CD4-positive, alpha-beta memory T cell (primary cell): ENCODE data around the gene SLC38A1. TPM values are rescaled to one million over a fixed set of nuclear protein-coding genes. Genes with fewer than 3 reads are reported as not detected.

Experiments used
- CTCF ChIA-PET: fragments of 350-600 bp; sonication (Branson Sonifier 250); formaldehyde crosslinking; loops from one replicate; lab custom pipeline; 2021; ENCODE audit warnings: inconsistent platforms; ENCODE audit not compliant: partially characterized antibody; lab: Charles Lee
- POLR2A ChIA-PET: fragments of 350-600 bp; sonication (Branson Sonifier 250); formaldehyde crosslinking; loops from one replicate; lab custom pipeline; 2021; ENCODE audit not compliant: partially characterized antibody; lab: Charles Lee
- DNase-seq, 5 donors: peaks; one replicate each; pipeline versions ENCODE4 v3.0.0 to v3.0.0-alpha.2; 2020 to 2022; ENCODE audit warnings: mixed read lengths in 1 of 5
- H3K27ac ChIP-seq: one replicate; pipeline ENCODE4 v1.7.0; 2013; ENCODE audit warnings: low read depth, low read length
- H3K27me3 ChIP-seq: 2 replicates; pipeline ENCODE4 v1.7.0; 2013; ENCODE audit warnings: mild to moderate bottlenecking, low read length, moderate library complexity; ENCODE audit not compliant: insufficient read depth
- H3K36me3 ChIP-seq: 2 replicates; pipeline ENCODE4 v1.7.0; 2013; ENCODE audit warnings: mild to moderate bottlenecking, low read length, moderate library complexity; ENCODE audit not compliant: insufficient read depth
- H3K4me1 ChIP-seq: 2 replicates; pipeline ENCODE4 v1.7.0; 2013; ENCODE audit warnings: mild to moderate bottlenecking, low read length, moderate library complexity; ENCODE audit not compliant: insufficient read depth
- H3K4me3 ChIP-seq, 2 donors: one replicate each; pipeline ENCODE4 v1.7.0; 2013; ENCODE audit warnings: low read length in 2 of 2, mild to moderate bottlenecking in 1 of 2
- H3K9me3 ChIP-seq, 2 donors: one replicate each; pipeline ENCODE4 v1.7.0; 2013; ENCODE audit warnings: low read length in 2 of 2, control low read depth in 1 of 2; ENCODE audit not compliant: control insufficient read depth in 1 of 2
- H3K27ac Mint-ChIP-seq, 7 donors: one replicate each; pipeline ENCODE4 v1.8.0; 2020 to 2021; ENCODE audit warnings: mixed read lengths in 7 of 7, mild to moderate bottlenecking in 6 of 7, inconsistent platforms in 3 of 7, moderate library complexity in 3 of 7
- H3K27me3 Mint-ChIP-seq, 2 donors: one replicate each; pipeline ENCODE4 v1.8.0; 2020 to 2021; ENCODE audit warnings: mixed read lengths in 2 of 2
- H3K36me3 Mint-ChIP-seq, 2 donors: one replicate each; pipeline ENCODE4 v1.8.0; 2020 to 2021; ENCODE audit warnings: mixed read lengths in 2 of 2, inconsistent platforms in 1 of 2, mild to moderate bottlenecking in 1 of 2
- H3K4me1 Mint-ChIP-seq, 4 donors: one replicate each; pipeline ENCODE4 v1.8.0; 2020 to 2021; ENCODE audit warnings: mixed read lengths in 4 of 4, mild to moderate bottlenecking in 1 of 4
- H3K4me3 Mint-ChIP-seq, 8 donors: one replicate each; pipeline ENCODE4 v1.8.0; 2020 to 2021; ENCODE audit warnings: mixed read lengths in 8 of 8, mild to moderate bottlenecking in 7 of 8, moderate library complexity in 6 of 8, inconsistent platforms in 3 of 8
- H3K9me3 Mint-ChIP-seq, 8 donors: one replicate each; pipeline ENCODE4 v1.8.0; 2020 to 2021; ENCODE audit warnings: mixed read lengths in 8 of 8, mild to moderate bottlenecking in 5 of 8, inconsistent platforms in 3 of 8, moderate library complexity in 1 of 8
- intact Hi-C: fragments of 100-400 bp; cut with micrococcal nuclease; formaldehyde crosslinking; loops from one replicate; pipeline ENCODE4 v1.15.1; 2023
- polyA plus RNA-seq, 2 donors: library from polyadenylated mRNA; unstranded; fragments of 300-500 nt; fragmentation: Illumina TruSeq; gene quantifications; one replicate each; pipeline ENCODE4 v1.2.3, GENCODE V29; 2021
- total RNA-seq, 2 experiments: library from RNA; stranded (reverse); gene quantifications; one replicate each; pipeline ENCODE4 v1.2.3, GENCODE V29; 2021

The SLC38A1 gene
- total and polyA plus RNA-seq, 4 experiments from 2014 or later: 230 to 307 (median 268) TPM

- Histone ChIP-seq H3K36me3 (no peaks in the 10 kb centered on the region), H3K27ac (no peak overlapping the region), H3K9me3 (no peaks in the 10 kb centered on the region), H3K4me3 (no peak overlapping the region), H3K4me1 (peaks cover 37% of the 10 kb centered on the region), H3K27me3 (no peaks in the 10 kb centered on the region)
- H3K27ac Mint-ChIP-seq: peak overlapping the region in 5 of 7 donors; percentile 43 to 80 (median 76)
- peaks cover 0 to 1% (median 0%) of the 10 kb centered on the region in 8 donors for H3K9me3 Mint-ChIP-seq
- no peak for DNase-seq
- H3K36me3 Mint-ChIP-seq: peaks cover 13 to 38% of the 10 kb centered on the region in 2 donors
- intact Hi-C loops: no loop called here
- ChIA-PET CTCF (no interaction called here), POLR2A (interaction anchor here (1.2 to 2.7 kb wide), 3 partner anchors 20 to 87 kb away, joined by 4 to 10 read pairs (median 5); partner anchors contain the start of gene SLC38A1)
- H3K27me3 Mint-ChIP-seq: no peaks in the 10 kb centered on the region
- peaks cover 44 to 62% (median 47%) of the 10 kb centered on the region in 4 donors for H3K4me1 Mint-ChIP-seq
- H3K4me3 Mint-ChIP-seq: no peak overlapping the region
These were observed 87.4 kb downstream of the SLC38A1 start for GRCh38 chr12:46181465-46181864.

DNA sequence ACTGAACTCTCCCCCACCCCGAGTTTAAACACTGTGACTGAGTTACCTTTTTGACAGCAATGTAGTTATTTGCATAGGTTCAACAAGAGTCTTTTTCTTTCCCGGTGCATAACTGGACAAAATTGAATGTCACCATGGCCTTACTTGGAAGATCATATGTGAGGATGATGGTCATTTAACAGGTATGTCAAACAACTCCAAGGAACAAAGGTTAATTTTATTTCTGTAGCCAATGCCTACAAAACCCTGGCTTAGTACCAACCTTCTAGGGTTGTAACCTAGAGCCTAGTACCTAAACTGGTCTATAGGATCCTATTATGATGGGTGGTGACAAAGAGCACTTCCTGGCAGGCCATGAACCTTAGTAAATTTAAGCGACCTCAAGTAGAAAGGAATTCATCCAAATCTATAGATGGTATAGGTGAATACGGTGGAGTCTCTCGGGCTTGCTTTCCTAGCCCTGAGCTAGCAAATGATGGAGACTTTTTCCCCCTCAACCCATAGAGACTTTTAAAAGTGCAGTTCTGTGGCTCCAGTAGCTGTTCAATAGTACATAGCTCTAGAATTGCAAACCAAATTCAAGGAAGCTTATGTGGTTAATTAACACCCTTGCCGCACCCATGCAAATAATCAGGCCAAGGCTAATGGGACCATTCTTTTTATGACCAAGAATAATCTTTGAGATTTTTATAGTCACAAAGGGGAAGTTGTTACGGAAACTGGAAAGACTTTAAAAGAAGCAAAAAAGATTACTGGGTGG, 89.0 kb downstream of the SLC38A1 start:
- Histone ChIP-seq H3K36me3 (no peaks in the 10 kb centered on the region), H3K4me1 (peaks cover 37% of the 10 kb centered on the region), H3K9me3 (no peaks in the 10 kb centered on the region), H3K27ac (no peak overlapping the region), H3K27me3 (no peaks in the 10 kb centered on the region), H3K4me3 (no peak overlapping the region)
- POLR2A ChIA-PET: interaction anchor here (1.0 to 2.7 kb wide), 3 partner anchors 9 to 89 kb away, joined by 4 to 10 read pairs (median 5); partner anchors contain the start of gene SLC38A1
- peaks cover 0 to 1% (median 0%) of the 10 kb centered on the region in 8 donors for H3K9me3 Mint-ChIP-seq
- intact Hi-C loops: no loop called here
- H3K27me3 Mint-ChIP-seq: no peaks in the 10 kb centered on the region
- H3K4me3 Mint-ChIP-seq: peak overlapping the region in 4 of 8 donors; percentile 0 to 26 (median 18)
- H3K36me3 Mint-ChIP-seq: peaks cover 3 to 27% of the 10 kb centered on the region in 2 donors
- CTCF ChIA-PET: interaction anchor here (0.9 kb wide), 1 partner anchor 113 kb away, joined by 5 read pairs; no protein-coding TSS in a partner anchor
- peak overlapping the region; percentile 48 to 93 (median 75) for H3K27ac Mint-ChIP-seq
- no peak for DNase-seq
- H3K4me1 Mint-ChIP-seq: peaks cover 43 to 62% (median 48%) of the 10 kb centered on the region in 4 donors

DNA sequence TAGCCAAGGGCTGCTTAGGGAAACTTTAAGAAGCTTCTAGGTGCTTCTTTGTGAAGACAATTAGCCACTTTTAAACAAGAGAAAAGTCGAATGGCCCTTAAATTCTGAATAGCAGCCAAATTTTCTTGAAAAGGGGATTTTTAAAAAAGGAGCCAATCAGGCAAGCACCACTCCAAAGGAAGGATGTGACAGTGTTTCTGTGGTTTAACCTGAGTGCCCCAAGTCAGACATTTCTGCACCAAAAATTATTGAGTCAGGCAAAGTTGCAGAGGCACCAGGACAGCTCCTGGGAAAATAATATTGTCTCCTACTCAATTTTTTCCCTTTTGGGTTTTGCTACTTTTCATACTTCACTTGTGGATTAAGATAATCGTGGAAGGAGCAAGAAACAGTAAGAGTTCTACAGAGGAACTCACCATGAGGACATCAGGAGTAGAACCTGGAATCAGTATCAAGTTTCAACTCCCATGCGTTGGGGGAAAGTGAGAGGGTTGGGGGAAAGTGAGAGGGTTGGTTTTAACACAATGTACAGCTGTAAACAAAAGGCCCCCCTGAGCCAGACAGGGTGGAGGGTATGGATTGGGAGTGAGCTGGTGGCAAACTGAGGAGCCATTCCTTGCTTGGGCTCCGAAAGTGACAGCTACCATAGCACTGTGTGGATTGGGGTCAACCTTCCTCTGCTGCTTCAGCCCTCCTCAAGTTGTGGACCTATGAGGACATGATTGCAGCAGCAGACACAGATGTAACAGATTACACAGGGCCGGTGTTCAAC, 90.8 kb downstream of the SLC38A1 start:
- Histone ChIP-seq H3K9me3 (no peaks in the 10 kb centered on the region), H3K36me3 (no peaks in the 10 kb centered on the region), H3K27me3 (no peaks in the 10 kb centered on the region), H3K4me3 (no peak overlapping the region), H3K27ac (peak overlapping the region; percentile 12), H3K4me1 (peaks cover 37% of the 10 kb centered on the region)
- Mint-ChIP-seq H3K4me1 (peaks cover 41 to 64% (median 45%) of the 10 kb centered on the region in 4 donors), H3K27ac (peak overlapping the region; percentile 58 to 94 (median 85)), H3K9me3 (peaks cover 0 to 1% (median 0%) of the 10 kb centered on the region in 8 donors), H3K27me3 (no peaks in the 10 kb centered on the region), H3K4me3 (peak overlapping the region in 7 of 8 donors; percentile 10 to 80 (median 62)), H3K36me3 (peaks cover 0 to 12% of the 10 kb centered on the region in 2 donors)
- intact Hi-C loops: no loop called here
- ChIA-PET POLR2A (interaction anchor here (1.6 to 2.1 kb wide), 3 partner anchors 37 to 91 kb away, joined by 5 to 16 read pairs (median 6); partner anchors contain the start of gene SLC38A1), CTCF (no interaction called here)
- peak; percentile 48 to 64 (median 56) for DNase-seq

DNA sequence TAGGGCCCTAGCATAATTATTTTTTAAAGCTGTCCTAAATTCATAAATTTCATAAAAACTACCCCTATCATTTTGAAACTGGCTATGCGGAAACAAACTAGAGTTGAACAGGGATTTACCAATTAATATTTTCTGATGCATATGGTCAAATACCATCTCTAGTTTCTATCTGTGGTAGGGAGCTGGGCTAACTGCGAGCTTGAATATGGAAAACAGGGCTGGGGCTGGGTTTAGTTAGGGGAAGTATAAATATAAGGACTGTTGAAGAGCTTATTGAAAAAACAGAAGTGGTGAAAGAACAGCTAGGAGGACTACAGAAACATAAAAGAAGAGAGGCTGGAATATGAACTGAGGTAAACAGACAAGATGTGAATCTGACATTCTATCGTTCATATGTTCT, 91.8 kb downstream of the SLC38A1 start:
- H3K4me1 ChIP-seq: peaks cover 37% of the 10 kb centered on the region
- H3K4me1 Mint-ChIP-seq: peaks cover 40 to 64% (median 45%) of the 10 kb centered on the region in 4 donors
- DNase-seq: no peak
- H3K4me3 Mint-ChIP-seq: no peak overlapping the region
- ChIA-PET POLR2A (interaction anchor here (1.1 to 2.1 kb wide), 3 partner anchors 38 to 92 kb away, joined by 3 to 16 read pairs (median 6); partner anchors contain the start of gene SLC38A1), CTCF (interaction anchor here (0.8 to 1.1 kb wide), 2 partner anchors 52 to 89 kb away, joined by 3 read pairs; no protein-coding TSS in a partner anchor)
- intact Hi-C loops: no loop called here
- H3K27ac ChIP-seq: peak overlapping the region; percentile 12
- no peaks in the 10 kb centered on the region for H3K27me3 ChIP-seq
- no peak overlapping the region for H3K4me3 ChIP-seq
- peak overlapping the region; percentile 58 to 93 (median 85) for H3K27ac Mint-ChIP-seq
- no peaks in the 10 kb centered on the region for H3K27me3 Mint-ChIP-seq
- H3K36me3 ChIP-seq: no peaks in the 10 kb centered on the region
- peaks cover 0 to 1% (median 0%) of the 10 kb centered on the region in 8 donors for H3K9me3 Mint-ChIP-seq
- peaks cover 0 to 6% of the 10 kb centered on the region in 2 donors for H3K36me3 Mint-ChIP-seq
- no peaks in the 10 kb centered on the region for H3K9me3 ChIP-seq

DNA sequence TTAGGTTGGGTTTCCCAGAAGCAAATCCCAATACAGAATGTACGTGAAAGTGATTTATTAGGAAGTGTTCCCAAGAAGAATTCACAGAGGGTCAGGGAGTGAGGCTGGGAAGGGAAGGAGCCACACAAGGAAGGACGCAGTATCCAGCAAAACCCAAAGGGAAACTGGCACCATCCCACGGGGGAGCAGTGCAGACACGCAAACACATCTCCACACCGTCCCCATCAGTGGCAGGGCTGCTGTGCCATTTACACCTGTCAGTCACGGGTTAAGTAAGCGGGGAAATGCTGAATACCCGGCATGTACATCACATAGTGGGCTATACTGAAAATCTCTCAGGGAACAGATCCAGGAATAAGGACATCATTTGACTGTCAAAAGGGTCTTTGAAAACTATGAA, 93.9 kb downstream of the SLC38A1 start:
- Histone ChIP-seq H3K36me3 (no peaks in the 10 kb centered on the region), H3K4me1 (peaks cover 29% of the 10 kb centered on the region), H3K9me3 (no peaks in the 10 kb centered on the region), H3K27ac (no peak overlapping the region), H3K4me3 (no peak overlapping the region), H3K27me3 (no peaks in the 10 kb centered on the region)
- DNase-seq: no peak
- Mint-ChIP-seq H3K4me1 (peaks cover 30 to 44% (median 32%) of the 10 kb centered on the region in 4 donors), H3K36me3 (peaks cover 0 to 2% of the 10 kb centered on the region in 2 donors), H3K9me3 (peaks cover 0 to 1% (median 0%) of the 10 kb centered on the region in 8 donors), H3K27me3 (no peaks in the 10 kb centered on the region), H3K27ac (no peak overlapping the region), H3K4me3 (no peak overlapping the region)
- intact Hi-C loops: no loop called here
- ChIA-PET POLR2A (interaction anchor here (1.2 kb wide), 2 partner anchors 92 to 93 kb away, joined by 3 to 4 read pairs; partner anchors contain the start of gene SLC38A1), CTCF (no interaction called here)

DNA sequence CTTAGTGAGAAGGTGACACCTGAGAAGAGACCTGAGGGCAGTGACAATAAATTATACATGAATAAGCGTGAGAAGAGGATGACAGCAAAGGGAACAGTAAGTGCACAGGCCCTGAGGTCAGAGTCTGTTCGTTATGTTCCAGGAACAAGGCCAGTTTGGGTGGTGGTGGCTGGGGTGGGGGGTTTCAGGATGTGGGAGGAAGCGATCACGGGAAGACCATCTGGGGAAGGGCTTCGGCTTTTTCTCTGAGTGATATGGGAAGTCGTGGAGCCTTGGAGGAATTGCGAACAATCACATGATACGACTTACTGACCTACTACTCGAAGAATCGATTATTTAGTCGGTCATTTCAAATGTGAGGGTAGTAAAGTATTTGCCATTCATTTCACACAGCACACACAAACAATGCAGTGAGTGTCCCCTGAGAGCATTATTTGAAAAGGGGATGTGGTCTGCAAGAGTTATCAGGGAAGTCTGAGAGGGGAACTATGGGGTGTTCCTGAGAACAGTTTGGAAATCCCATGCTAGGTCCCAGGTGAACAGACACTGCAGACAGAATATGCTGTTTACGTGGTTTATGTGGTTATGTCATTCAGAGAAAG, 94.7 kb downstream of the SLC38A1 start:
- DNase-seq: no peak
- intact Hi-C loops: no loop called here
- no peaks in the 10 kb centered on the region for H3K27me3 Mint-ChIP-seq
- peaks cover 24 to 37% (median 25%) of the 10 kb centered on the region in 4 donors for H3K4me1 Mint-ChIP-seq
- POLR2A ChIA-PET: no interaction called here
- H3K9me3 Mint-ChIP-seq: peaks cover 0 to 3% (median 0%) of the 10 kb centered on the region in 8 donors
- H3K4me3 ChIP-seq: no peak overlapping the region
- H3K36me3 Mint-ChIP-seq: peaks cover 0 to 5% of the 10 kb centered on the region in 2 donors
- H3K27ac ChIP-seq: no peak overlapping the region
- no peak overlapping the region for H3K4me3 Mint-ChIP-seq
- H3K36me3 ChIP-seq: no peaks in the 10 kb centered on the region
- H3K27ac Mint-ChIP-seq: peak overlapping the region in 2 of 7 donors; percentile 33 to 46
- no peaks in the 10 kb centered on the region for H3K27me3 ChIP-seq
- CTCF ChIA-PET: no interaction called here
- no peaks in the 10 kb centered on the region for H3K9me3 ChIP-seq
- H3K4me1 ChIP-seq: peaks cover 22% of the 10 kb centered on the region
